AG04450 (cell line): ENCODE measurements around the gene C1orf21. TPM values are rescaled to one million over a fixed set of nuclear protein-coding genes. Genes with fewer than 3 reads are reported as not detected.
A peak's percentile ranks its signal among the peaks of the same experiment; 100 is the strongest.

Experiments
- CTCF ChIA-PET: fragments of 300-600, 350-600 bp; formaldehyde crosslinking; extraction: SDS; loops from one replicate; lab custom pipeline; 2022; ENCODE audit warnings: antibody characterized with exemption, inconsistent platforms; lab: Charles Lee
- POLR2A ChIA-PET: fragments of 350-600 bp; formaldehyde crosslinking; extraction: SDS; loops from one replicate; lab custom pipeline; 2021; ENCODE audit warnings: antibody characterized with exemption, inconsistent platforms; lab: Yijun Ruan, JAX
- DNase-seq: peaks from one replicate; pipeline ENCODE4 v3.0.0-alpha.2; 2011; ENCODE audit warnings: low read depth, low spot score
- H3K27ac ChIP-seq: one replicate; pipeline ENCODE4 v1.5.1; 2012; ENCODE audit warnings: low read depth, low read length, control low read depth
- H3K27me3 ChIP-seq: one replicate; pipeline ENCODE4 v1.6.0; 2012; ENCODE audit warnings: low read length; ENCODE audit not compliant: control insufficient read depth, insufficient read depth
- H3K4me3 ChIP-seq: 2 replicates; pipeline ENCODE4 v1.5.1; 2011; ENCODE audit warnings: mild to moderate bottlenecking, low read depth, low read length, control low read depth
- H3K9me3 ChIP-seq: 2 replicates; pipeline ENCODE4 v1.5.1; 2012; ENCODE audit warnings: low read length; ENCODE audit not compliant: control insufficient read depth, insufficient read depth
- polyA plus RNA-seq: library from polyadenylated mRNA; depleted of rRNA; stranded (reverse); fragments of >200 nt; gene quantifications from 2 replicates; pipeline ENCODE4 v1.2.3, GENCODE V29; 2011
- TF ChIP-seq, protein P1 (sequence below): IDR thresholded peaks from 2 replicates; pipeline ENCODE4 v1.5.1; 2011; ENCODE audit warnings: low read depth, low read length, control low read depth, inconsistent platforms

Gene C1orf21
- polyA plus RNA-seq, 1 experiment: 29.5 TPM

DNA sequence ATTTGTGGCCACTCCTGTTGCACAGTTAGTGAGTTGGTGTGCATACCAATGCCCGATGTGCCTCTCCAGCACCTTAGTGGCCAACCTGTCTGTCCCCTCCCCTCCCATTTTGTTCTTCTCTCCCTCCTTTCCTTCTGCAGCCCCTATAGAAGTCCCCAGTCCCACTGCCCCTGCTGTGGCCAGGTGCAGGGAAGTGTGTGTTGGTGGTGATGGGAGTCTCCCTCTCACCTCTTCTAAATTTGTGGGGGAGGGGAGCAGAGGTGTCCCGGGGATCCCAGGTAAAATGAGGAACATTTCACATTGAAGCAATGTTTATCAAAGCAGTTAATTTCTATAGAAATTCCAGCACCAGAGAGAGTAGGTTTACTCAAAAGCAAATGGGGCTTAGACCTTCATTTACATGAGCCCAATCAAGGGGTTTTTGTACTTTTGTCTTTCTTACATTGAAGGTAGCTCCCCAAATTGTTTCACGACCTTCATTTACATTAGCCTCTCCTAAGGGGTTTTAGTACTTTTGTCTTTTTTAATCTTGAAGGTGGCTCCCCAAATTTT is 3.0 kb upstream of the C1orf21 start:
- TF ChIP-seq, protein P1, sequence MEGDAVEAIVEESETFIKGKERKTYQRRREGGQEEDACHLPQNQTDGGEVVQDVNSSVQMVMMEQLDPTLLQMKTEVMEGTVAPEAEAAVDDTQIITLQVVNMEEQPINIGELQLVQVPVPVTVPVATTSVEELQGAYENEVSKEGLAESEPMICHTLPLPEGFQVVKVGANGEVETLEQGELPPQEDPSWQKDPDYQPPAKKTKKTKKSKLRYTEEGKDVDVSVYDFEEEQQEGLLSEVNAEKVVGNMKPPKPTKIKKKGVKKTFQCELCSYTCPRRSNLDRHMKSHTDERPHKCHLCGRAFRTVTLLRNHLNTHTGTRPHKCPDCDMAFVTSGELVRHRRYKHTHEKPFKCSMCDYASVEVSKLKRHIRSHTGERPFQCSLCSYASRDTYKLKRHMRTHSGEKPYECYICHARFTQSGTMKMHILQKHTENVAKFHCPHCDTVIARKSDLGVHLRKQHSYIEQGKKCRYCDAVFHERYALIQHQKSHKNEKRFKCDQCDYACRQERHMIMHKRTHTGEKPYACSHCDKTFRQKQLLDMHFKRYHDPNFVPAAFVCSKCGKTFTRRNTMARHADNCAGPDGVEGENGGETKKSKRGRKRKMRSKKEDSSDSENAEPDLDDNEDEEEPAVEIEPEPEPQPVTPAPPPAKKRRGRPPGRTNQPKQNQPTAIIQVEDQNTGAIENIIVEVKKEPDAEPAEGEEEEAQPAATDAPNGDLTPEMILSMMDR: no peak
- H3K4me3 ChIP-seq: no peak overlapping the region
- peaks cover 1% of the 10 kb centered on the region for H3K27me3 ChIP-seq
- no peaks in the 10 kb centered on the region for H3K9me3 ChIP-seq
- ChIA-PET POLR2A (no interaction called here), CTCF (interaction anchor here (1.1 kb wide), 1 partner anchor 280 kb away, joined by 5 read pairs; no protein-coding TSS in a partner anchor)
- H3K27ac ChIP-seq: no peak overlapping the region
- DNase-seq: no peak

- no peaks in the 10 kb centered on the region for H3K27me3 ChIP-seq
- TF ChIP-seq, protein P1: no peak
- CTCF ChIA-PET: interaction anchor here (4.7 kb wide), 1 partner anchor 278 kb away, joined by 24 read pairs; no protein-coding TSS in a partner anchor
- peak overlapping the region; percentile 75 for H3K4me3 ChIP-seq
- no peak for DNase-seq
- POLR2A ChIA-PET: interaction anchor here (1.4 kb wide), 1 partner anchor 329 kb away, joined by 4 read pairs; no protein-coding TSS in a partner anchor
- H3K27ac ChIP-seq: no peak overlapping the region
- H3K9me3 ChIP-seq: no peaks in the 10 kb centered on the region
These were observed 941 bp upstream of the C1orf21 start for GRCh38 chr1:184385865-184386311.

- TF ChIP-seq, protein P1: no peak
- ChIA-PET CTCF (interaction anchor here (0.6 to 4.7 kb wide), 8 partner anchors 9 to 732 kb away, joined by 3 to 24 read pairs (median 5); no protein-coding TSS in a partner anchor), POLR2A (interaction anchor here (0.6 to 1.4 kb wide), 16 partner anchors 9 to 919 kb away, joined by 3 to 7 read pairs (median 4); partner anchors contain the start of gene TSEN15)
- peak overlapping the region; percentile 75 for H3K4me3 ChIP-seq
- no peaks in the 10 kb centered on the region for H3K9me3 ChIP-seq
- peak overlapping the region; percentile 35 for H3K27ac ChIP-seq
- DNase-seq: no peak
- no peaks in the 10 kb centered on the region for H3K27me3 ChIP-seq
These were observed 243 bp downstream of the C1orf21 start for GRCh38 chr1:184387069-184387475.

GRCh38 chr1:184387476-184388318 is 868 bp downstream of the C1orf21 start:
- ChIA-PET CTCF (interaction anchor here (0.6 to 4.7 kb wide), 8 partner anchors 12 to 292 kb away, joined by 3 to 24 read pairs (median 6); no protein-coding TSS in a partner anchor), POLR2A (interaction anchor here (0.6 to 1.2 kb wide), 7 partner anchors 22 to 313 kb away, joined by 3 to 6 read pairs (median 4); no protein-coding TSS in a partner anchor)
- H3K27ac ChIP-seq: peak overlapping the region; percentile 39

More at GRCh38 chr1:184387476-184388318, 868 bp downstream of the C1orf21 start:
- no peaks in the 10 kb centered on the region for H3K27me3 ChIP-seq
- H3K9me3 ChIP-seq: no peaks in the 10 kb centered on the region
- no peak for DNase-seq
- H3K4me3 ChIP-seq: peak overlapping the region; percentile 75
- TF ChIP-seq, protein P1: 0 out of 2 replicates have a peak, but pooled peaks have one; percentile 2
